BE2C (cell line): ENCODE measurements around the gene TMEM233.

Source experiments
- DNase-seq: peaks from one replicate; pipeline ENCODE4 v3.0.0-alpha.2; 2020
- H3K27me3 ChIP-seq: fragments of 250-450 bp; sonication (Bioruptor Pico); 2 replicates; pipeline ENCODE4 v1.5.1; 2020; ENCODE audit warnings: mild to moderate bottlenecking
- H3K36me3 ChIP-seq: fragments of 250-450 bp; sonication (Bioruptor Pico); 2 replicates; pipeline ENCODE4 v1.5.1; 2020; ENCODE audit warnings: mild to moderate bottlenecking
- H3K4me1 ChIP-seq: fragments of 250-450 bp; sonication (Bioruptor Pico); 2 replicates; pipeline ENCODE4 v1.5.1; 2020
- H3K4me3 ChIP-seq: 2 replicates; pipeline ENCODE4 v1.5.1; 2011; ENCODE audit warnings: low read depth, low read length
- H3K9me3 ChIP-seq: fragments of 250-450 bp; sonication (Bioruptor Pico); 2 replicates; pipeline ENCODE4 v1.5.1; 2020
- CTCF ChIP-seq: IDR thresholded peaks from 2 replicates; pipeline ENCODE4 v1.5.1; 2012; ENCODE audit warnings: mild to moderate bottlenecking, low read depth, low read length

Gene TMEM233

GRCh38 chr12:119627019-119627643 lies 33.6 kb downstream of the TMEM233 start:
- H3K36me3 ChIP-seq: no peaks in the 10 kb centered on the region
- H3K4me3 ChIP-seq: no peak overlapping the region
- H3K4me1 ChIP-seq: no peaks in the 10 kb centered on the region; the same call in 1 of the 2 replicates
- TF ChIP-seq CTCF: no peak
- DNase-seq: no peak
- H3K9me3 ChIP-seq: no peaks in the 10 kb centered on the region
- H3K27me3 ChIP-seq: peaks cover 5% of the 10 kb centered on the region; the same call in 1 of the 2 replicates

GRCh38 chr12:119627686-119628085 lies 34.1 kb downstream of the TMEM233 start:
- H3K36me3 ChIP-seq: no peaks in the 10 kb centered on the region
- peaks cover 4% of the 10 kb centered on the region; the same call in 1 of the 2 replicates for H3K27me3 ChIP-seq
- H3K4me1 ChIP-seq: no peaks in the 10 kb centered on the region; the same call in 1 of the 2 replicates
- no peak overlapping the region for H3K4me3 ChIP-seq
- H3K9me3 ChIP-seq: no peaks in the 10 kb centered on the region
- no peak for TF ChIP-seq CTCF
- DNase-seq: no peak

- Histone ChIP-seq H3K36me3 (no peaks in the 10 kb centered on the region), H3K9me3 (no peaks in the 10 kb centered on the region), H3K4me3 (no peak overlapping the region), H3K4me1 (no peaks in the 10 kb centered on the region; the same call in 1 of the 2 replicates), H3K27me3 (no peaks in the 10 kb centered on the region; the same call in 1 of the 2 replicates)
- no peak for DNase-seq
- no peak for TF ChIP-seq CTCF
Measured at GRCh38 chr12:119630223-119630780, 36.7 kb downstream of the TMEM233 start.

GRCh38 chr12:119630962-119631550 lies 37.5 kb downstream of the TMEM233 start:
- no peak for DNase-seq

GRCh38 chr12:119631930-119632678 lies 38.5 kb downstream of the TMEM233 start:
- H3K36me3 ChIP-seq: no peaks in the 10 kb centered on the region
- no peaks in the 10 kb centered on the region; the same call in none of the 2 replicates for H3K27me3 ChIP-seq
- H3K9me3 ChIP-seq: no peaks in the 10 kb centered on the region
- no peak overlapping the region for H3K4me3 ChIP-seq
- TF ChIP-seq CTCF: no peak
- H3K4me1 ChIP-seq: no peaks in the 10 kb centered on the region; the same call in 1 of the 2 replicates
- no peak for DNase-seq

More at GRCh38 chr12:119630962-119631550, 37.5 kb downstream of the TMEM233 start:
- no peaks in the 10 kb centered on the region for H3K36me3 ChIP-seq
- H3K27me3 ChIP-seq: no peaks in the 10 kb centered on the region; the same call in 1 of the 2 replicates
- no peak overlapping the region for H3K4me3 ChIP-seq
- no peaks in the 10 kb centered on the region for H3K9me3 ChIP-seq
- no peak for TF ChIP-seq CTCF
- no peaks in the 10 kb centered on the region; the same call in 1 of the 2 replicates for H3K4me1 ChIP-seq
